HTR-8/SVneo (cell line): ENCODE measurements around the gene SLC31A1.

Experiments
- DNase-seq: peaks from one replicate; pipeline ENCODE4 v3.0.0; 2011; ENCODE audit warnings: low spot score, mixed read lengths; ENCODE audit not compliant: insufficient read length
- FAIRE-seq: peaks from 2 replicates; lab custom pipeline; 2011; peaks lifted over from hg19 to GRCh38; lab: Jason Lieb, UNC

SLC31A1 gene

DNA sequence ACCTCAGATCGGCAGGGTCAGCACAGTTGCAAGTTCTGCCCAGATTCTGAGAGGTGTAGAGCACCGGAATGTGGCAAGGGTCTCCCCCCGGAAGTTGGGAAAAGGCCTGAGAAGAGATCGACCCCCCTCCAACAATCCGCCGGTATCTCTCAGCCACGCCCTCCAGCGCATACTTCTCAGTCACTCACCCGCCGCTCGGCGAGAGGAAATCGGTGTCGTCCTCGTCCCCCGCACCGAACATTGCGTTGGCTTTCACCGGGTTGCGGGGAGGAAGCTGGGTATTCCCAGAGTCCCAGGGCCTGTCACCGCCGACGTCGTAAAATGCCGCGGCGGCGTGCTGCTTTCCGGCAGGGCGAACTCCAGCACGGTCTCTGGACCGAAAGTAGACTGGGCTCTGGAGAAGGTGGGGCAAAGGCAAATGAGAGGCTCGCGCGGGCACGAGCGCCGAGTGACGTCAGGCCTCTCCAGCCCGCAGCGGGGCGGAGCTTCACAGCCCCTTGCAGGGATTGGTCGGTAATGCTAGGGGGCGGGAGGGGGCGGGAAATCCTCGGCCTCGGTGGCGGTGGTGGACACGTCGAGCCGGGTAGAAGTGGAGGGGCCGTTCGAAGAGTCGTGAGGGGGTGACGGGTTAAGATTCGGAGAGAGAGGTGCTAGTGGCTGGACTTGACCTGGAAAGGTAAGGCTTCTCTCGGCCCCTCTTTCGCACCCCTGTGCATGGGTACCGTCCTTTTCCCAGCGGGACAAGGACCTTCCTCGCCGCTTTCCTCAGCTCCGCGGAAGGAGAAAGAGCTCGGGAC, at the start of gene SLC31A1, which contains the start of gene FKBP15:
TSS of gene SLC31A1 (plus strand) at position 542 of the 797 bp plus-strand sequence. CDS start 34,605 bp downstream, outside the sequence.
TSS of gene FKBP15 (minus strand) at position 275 of the 797 bp plus-strand sequence. CDS start at position 241, 34 bp downstream.
- DNase-seq (peak; percentile 98), FAIRE-seq (peak; percentile 58)

DNA sequence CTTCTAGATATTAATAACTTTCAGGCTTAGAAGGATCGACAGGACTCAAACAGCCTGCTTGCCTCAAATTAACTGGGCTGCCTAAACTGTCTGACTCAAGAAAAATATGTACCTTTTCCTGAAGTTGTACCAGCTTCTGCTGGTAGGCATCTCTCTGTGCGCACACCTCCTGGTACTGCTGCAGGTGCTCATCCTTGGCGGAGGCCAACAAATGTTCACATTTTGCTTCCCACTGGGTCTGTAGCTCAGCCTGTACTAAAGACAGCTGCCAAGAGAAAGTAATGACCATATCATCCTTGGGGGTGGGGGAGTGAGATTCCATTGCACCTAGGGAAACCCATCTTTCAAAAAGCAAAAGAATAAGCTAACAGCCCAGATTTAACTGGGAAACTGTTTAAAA, 48.0 kb upstream of the SLC31A1 start:
- FAIRE-seq (no peak), DNase-seq (no peak)

DNA sequence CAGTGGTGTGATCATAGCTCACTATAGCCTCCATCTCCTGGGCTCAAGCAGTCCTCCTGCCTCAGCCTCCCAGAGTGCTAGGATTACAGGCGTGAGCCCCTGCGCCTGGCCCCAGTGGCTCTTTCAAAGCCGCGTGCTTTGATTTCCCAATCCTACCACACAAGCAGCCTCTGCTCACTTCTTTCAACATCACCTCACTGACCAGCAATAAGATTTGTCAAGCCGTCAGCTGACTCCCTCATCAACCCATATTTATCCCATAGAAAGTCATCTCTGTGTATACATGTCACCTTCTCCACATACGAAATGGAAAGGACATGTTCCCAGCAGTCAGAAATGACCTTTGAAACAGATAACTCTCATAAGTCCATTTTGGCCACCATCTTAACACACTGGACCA, 44.5 kb upstream of the SLC31A1 start:
- no peak for FAIRE-seq
- no peak for DNase-seq

DNA sequence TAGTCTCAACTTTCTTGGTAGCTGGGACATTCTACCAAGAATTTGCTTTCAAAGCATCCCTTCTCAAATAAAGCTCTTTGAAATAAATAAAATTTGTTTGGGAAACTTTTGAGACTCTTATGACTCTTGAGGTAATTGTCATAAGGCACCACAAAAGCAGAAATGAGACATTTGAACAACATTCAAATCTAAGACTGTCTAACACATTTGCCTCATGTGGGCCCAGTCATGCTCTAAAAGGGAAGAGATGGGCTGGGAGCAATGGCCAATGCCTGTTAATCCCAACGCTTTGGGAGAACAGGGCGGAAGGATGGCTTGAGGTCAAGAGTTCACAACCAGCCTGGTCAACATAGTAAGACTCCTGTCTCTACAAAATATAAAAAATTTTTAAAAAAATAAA, 44.1 kb upstream of the SLC31A1 start:
- FAIRE-seq: no peak
- DNase-seq: no peak

DNA sequence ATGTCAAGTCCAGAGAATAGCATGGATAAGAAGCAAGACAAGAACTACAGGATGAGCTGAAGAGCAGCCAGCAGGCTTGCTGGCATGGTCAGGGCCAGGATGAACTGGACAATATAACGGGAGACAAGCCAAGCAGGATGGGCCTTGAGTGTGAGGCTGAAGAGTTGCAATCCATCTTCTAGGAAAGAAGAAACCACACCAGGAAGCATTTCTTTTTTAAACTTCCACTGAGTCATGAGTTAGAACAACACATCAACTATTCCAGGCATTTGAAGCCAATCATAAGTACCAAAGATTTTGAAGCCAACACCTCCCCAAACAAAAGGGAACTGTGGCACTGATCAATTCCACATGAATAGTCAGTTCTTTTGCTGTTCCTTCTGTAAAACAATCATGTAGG, 43.3 kb upstream of the SLC31A1 start:
- DNase-seq: no peak
- no peak for FAIRE-seq

DNA sequence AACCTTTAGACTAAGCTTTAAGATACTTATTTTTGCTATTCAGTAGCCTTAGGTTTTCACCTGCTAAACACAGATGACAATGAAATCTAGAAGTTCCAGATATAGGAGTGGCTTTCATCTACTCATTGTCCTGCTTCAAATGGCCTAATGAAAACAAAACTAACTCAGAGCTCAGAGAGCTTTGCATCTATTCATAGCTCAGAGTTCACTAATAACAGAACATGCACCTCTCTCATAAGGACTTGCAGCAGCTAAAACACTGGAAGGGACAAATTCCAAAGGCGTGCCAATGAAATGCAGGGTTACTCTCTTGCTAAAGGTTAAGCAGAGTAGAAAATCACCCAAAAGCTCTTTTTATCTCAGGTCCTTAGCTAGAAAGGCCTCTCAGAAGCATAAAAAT, 41.5 kb upstream of the SLC31A1 start:
- DNase-seq (no peak), FAIRE-seq (no peak)

DNA sequence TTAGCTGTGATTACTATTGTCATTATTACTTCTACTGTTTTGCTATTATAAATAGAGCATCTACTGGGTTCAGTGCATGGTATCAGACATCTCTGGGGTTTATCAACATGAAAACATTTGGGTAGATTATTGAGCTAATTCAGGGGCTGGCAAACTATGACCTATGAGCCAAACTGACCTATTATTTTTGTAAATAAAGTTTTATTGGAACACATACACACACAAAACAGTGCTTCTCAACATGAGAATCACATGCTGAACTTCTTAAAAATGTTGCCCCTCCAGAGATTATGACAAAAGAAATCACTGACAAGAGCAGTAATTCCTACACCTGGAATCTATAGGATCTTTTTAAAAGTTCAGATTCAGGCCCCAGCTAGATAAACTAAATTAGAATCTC, 40.2 kb upstream of the SLC31A1 start:
- no peak for DNase-seq
- FAIRE-seq: no peak

DNA sequence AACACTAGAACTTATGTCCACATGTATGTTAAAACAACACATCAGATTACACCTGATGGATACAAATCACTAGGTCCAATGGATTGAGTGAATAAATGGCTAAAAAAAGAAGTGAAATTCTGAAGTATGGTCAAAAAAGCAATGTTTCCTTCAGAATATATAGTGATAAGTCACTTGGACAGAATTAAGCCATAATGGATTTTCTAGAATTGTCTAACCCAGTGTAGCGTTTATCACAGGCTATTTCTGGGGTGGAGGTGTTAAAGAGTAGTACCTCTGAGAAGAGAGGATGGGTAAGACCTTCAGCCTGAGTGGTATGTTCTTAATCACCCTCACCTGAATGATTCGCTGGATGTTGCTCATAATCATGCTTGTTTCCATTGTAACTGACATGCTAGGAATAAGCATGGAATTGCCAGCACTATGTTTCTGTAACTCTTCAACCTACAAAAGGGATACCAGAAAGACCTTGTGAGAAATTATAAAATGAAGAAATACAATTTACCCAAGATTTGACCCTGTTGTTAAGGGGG, 37.3 kb upstream of the SLC31A1 start:
- DNase-seq (no peak), FAIRE-seq (no peak)

DNA sequence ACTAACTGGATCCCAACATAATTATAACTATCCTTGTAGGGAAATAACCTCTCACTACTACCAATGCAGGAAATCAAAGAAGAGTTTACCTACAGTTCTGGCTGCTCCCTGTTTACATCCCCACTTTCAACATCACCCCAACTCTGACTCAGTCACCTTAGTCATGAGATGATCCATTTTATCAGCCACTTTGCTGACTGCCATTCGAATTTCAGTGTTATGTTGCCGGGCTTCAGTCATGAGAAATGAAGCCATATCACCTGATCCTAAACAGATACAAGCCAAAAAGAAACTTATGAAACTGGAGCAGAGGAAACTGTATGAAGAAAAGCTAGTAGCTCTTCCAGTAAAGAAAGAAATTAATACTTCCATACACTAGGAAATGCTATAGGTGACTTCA, 36.8 kb upstream of the SLC31A1 start:
- no peak for FAIRE-seq
- no peak for DNase-seq

DNA sequence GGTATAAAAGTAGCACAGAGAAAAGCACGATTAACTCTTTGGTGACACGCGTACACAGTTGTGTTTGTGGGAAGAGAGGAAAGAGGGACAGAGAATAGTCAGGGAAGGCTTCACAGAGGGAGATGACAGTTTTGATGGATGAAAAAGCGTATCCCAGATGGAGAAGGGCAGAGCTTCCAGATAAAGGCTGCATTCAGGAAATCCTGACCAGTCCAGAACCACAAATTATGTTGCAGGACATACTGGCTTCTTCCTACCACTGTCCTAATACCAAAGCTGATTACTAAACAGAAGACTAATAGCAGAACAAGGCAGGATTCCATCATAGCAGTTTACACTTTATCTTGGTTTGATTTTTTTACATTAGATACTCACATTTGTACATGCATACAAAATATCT, 36.1 kb upstream of the SLC31A1 start:
- FAIRE-seq: no peak
- no peak for DNase-seq

DNA sequence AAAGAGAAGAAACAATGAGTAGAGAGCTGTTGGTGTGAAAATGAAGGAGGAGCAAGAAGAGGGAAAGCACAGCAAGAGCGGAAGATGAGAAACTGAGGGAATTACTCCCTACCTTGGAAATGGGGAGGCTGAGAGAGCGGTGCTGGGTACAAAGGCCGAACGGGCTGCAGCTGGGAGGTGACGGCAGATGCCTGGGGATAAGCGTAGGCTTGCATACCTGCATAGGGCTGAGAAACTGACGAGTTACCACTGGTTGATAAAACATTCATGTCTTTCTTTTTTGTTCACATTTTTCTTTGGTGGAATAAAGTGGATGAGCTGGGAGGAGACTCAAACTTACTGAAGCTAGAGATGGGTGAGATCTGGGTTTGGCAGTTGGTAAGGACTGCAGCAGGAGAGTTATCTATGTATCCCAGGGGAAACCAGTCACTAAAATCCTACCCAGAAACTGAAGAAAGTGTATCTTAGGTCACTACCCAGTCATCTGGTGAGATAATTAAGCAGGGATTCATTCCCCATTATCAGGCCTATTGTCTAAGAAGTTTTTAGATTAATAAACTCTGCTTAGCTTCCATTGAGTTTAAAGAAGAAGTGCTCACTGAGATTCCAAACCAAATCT, 35.1 kb upstream of the SLC31A1 start:
- DNase-seq (no peak), FAIRE-seq (no peak)

DNA sequence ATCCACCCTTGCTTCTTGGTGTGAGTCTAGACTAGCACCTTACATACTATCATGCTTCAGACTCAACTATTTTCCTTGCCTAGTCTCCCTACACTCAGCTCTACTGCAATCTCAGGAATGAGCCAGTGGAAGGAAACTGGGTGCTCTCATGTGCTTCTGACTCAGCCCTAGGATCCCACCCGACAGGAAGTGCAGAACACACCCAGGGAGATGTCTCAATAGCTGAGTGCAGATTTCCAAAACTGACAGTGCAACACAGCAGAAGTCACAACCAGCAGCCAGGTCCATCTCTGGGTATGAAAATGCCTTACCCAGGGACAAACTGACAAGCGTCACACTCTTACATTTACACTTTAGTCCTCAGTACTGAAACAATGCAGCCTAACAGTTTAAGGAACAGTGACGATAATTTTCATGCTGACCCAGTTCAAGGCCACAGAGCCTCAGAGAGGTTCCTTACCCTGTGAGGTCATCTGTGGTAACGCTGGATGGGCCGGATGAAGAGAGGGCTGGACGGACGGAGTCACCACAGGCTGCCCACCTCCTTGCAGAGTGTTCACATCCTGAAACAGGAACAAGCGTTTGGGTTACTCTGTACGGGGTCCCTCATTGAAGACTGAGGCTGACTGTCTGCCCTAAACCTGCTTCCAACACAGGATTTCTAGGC, 33.3 kb upstream of the SLC31A1 start:
- DNase-seq (peak; percentile 79), FAIRE-seq (no peak)

DNA sequence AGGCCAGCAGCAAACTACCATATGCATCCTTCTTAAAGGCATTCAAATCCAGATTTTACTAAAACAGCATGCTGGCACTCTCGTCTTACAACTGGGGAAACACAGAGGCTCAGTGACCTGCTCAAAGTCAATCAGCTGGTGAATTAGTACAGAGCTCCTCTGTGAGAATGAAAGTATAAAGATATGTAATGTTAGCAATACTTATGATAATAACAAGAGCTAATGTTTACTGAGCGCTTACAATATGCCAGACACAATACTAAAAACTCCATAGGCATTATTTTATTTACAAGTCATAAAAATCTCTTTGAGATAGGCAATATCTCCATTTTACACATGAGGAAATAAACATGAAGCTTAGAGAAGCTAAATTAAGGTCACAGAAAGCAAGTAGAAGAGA, 28.9 kb upstream of the SLC31A1 start:
- DNase-seq (no peak), FAIRE-seq (no peak)

DNA sequence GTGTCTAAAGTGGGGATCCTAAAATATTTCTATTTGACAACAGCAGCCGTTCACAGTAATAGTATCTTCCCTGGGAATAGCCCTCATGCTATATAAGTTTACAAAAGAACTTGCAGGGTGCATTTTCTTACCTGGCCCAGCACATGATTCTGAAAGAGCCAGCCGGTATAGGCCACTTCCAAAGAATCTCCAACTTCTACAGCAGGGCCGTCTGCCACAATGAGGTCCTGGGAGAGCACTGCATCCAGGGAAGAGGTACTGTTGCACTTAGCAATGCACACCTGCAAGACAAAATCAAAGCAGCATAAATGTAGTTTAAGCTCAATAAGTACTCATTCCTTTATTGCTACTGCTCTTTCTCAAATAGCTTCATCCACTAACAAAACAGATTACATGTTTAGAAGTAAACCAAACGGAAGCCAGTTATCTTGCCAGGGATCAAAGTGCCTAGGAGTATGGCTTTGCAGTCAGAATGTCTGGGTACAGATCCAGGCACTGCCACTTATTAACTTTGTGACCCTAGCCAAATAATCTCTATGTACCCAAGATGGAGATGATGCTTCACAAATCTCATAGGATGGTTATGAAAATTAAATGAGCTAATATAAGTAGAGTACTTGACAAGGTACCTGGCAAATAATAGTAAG, 21.5 kb upstream of the SLC31A1 start:
- no peak for FAIRE-seq
- DNase-seq: no peak

DNA sequence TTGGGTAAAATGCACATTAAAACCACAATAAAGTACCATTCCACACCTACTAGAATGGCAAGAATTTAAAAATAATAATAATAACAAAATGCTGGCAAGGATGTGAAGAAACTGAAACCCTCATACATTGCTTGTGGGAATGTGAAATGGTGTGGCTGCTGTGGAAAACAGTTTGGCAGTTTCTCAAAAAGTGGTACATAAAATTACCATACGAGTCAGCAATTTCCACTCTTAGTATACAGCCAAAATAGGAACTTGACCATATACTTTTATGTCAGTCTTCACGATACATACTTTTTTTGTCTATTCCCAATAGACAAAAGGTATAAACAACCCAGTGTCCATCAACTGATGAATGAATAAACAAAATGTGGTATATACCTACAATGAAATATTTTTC, 15.9 kb upstream of the SLC31A1 start:
- FAIRE-seq (no peak), DNase-seq (no peak)

DNA sequence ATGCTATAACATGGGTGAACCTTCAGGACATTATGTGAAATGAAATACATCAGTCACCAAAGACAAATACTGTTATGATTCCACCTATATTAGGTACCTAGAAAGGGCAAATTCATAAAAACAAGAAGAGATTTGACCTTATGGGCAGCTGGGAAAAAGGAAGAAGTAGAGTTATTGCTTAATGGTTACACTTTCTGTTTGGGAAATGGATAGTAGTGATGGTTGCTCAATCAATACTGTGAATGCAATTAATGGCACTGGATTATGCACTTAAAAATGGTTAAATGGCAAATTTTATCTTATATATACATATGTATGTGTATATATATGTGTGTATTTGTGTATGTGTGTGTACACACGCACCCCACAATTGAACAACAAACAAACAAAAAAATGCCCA, 15.5 kb upstream of the SLC31A1 start:
- FAIRE-seq (no peak), DNase-seq (no peak)

DNA sequence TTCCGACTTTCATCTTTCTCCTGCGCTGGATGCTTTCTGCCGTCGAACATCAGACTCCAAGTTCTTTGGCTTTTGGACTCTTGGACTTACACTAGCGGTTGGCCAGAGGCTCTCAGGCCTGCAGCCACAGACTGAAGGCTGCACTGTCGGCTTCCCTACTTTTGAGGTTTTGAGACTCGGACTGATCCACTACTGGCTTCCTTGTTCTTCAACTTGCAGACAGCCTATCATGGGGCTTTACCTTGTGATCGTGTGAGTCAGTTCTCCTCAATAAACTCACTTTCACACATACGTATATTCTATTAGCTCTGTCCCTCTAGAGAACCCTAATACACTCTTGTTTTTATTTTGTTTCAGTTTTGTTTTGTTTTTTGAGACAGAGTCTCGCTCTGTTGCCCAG, 10.5 kb upstream of the SLC31A1 start:
- DNase-seq (no peak), FAIRE-seq (no peak)

DNA sequence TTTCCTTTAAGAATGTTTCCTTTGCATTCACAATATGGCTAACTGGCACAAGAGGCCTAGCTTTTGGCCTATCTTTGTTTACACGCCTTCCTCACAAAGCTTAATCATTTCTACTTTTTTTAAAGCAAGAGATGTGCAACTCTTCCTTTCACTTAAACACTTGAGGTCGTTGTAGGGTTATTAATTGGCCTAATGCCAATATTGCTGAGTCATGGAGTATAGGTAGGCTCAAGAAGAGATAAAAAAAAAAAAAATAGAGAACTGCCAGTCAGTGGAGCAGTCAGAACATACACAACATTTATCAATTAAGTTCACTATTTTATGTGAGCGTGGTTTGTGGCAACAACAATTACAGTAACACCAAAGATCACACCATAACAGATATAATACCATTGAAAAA, 6.2 kb upstream of the SLC31A1 start:
- DNase-seq: no peak
- no peak for FAIRE-seq

DNA sequence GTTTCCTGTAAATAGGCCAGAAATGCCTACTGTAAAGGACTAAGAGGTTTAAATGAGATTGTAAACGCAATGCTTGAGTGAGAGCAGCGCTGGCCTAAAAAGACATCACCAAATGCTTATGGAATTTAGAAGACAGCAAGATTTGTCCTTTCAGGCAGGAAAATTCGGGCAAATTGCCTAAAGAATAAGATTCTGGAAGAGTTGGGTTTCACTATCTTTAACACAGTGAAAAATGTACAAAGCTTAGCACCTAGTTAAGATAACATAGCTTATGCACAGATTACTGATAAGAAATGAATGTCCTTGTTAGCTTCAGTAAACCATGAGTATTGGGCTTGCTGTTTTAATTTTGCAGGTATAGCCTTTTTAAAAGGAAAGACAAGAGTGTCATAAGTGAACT, 4.9 kb upstream of the SLC31A1 start:
- no peak for FAIRE-seq
- DNase-seq: no peak

DNA sequence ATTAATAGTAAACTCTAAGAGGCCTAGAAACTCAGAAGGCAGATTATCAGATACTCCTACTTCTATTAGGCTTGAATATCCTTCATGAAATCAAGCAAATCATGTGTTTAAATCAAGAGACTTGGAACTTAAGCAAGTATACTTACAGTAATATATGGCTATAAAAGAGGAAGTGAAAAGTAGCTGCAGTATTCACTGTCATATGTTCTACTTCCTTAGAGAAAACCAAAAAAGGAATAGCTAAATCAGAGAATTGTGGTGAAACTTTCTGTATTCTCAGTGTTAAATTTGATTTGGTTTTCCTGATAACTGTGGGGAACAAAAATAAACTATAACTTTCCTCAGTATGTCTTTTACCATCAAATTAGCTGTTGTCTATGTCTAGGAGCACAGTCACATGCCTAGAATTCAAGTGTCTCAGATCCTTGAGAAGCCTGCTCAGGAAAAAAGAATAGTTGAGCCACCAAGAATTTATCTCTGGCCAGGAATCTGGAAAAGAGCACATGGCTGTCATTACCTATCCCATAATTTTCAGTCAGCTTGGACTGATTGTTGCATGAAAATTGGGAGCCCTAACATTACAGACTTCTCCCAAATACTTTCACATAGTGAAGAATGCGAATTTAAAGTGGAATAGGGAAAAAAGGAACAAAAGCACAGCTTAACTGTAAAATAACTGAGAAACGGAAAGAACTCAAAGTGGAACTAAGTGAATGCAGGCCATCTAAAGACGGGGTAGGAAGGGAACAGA, 2.0 kb upstream of the SLC31A1 start:
- FAIRE-seq (no peak), DNase-seq (no peak)
